GM08714 (cell line): ENCODE measurements around the gene BAZ2A.
"Not testable (repeated sequence)": the region's sequence is repeated elsewhere in the genome, so short reads cannot be mapped to it uniquely, and the experiment has no call there.

ENCODE experiments used
- H3K4me3 ChIP-seq: fragments of 200-500 bp; sonication (Bioruptor generic); 2 replicates; pipeline ENCODE4 v1.5.1; 2014; ENCODE audit warnings: mild to moderate bottlenecking, low read length, inconsistent platforms
- ZNF274 ChIP-seq: IDR thresholded peaks from 2 replicates; pipeline ENCODE4 v1.6.1; 2012; ENCODE audit warnings: mild to moderate bottlenecking, low read depth, low read length

The BAZ2A gene

DNA sequence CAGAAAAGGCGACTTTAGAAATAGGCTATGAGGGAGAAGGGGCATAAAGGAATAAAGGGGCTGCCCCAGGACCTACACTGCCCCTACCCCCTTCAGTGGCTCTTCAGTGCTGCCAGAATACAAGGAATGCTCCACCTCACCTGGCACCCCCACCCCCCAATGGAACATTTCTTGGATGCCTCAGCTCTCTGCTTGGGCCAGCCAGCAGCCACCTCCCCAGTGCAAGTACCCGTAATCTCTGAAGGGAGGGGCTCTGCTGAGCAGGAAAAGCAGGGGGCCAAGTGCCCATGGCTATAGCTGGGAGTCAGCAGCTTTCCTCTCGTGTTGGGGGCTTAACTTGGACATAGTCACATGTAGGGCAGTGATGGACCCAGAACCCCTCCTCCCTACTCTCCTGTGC, 33.3 kb downstream of the BAZ2A start:
- no peak for TF ChIP-seq ZNF274

GRCh38 chr12:56593909-56594621, 36.1 kb downstream of the BAZ2A start:
- H3K4me3 ChIP-seq = no peak overlapping the region
- no peak for TF ChIP-seq ZNF274

More for the DNA sequence above, 33.3 kb downstream of the BAZ2A start:
- no peak overlapping the region for H3K4me3 ChIP-seq

- H3K4me3 ChIP-seq = no peak overlapping the region
- no peak for TF ChIP-seq ZNF274
Observed at GRCh38 chr12:56591961-56592360, 38.2 kb downstream of the BAZ2A start.

DNA sequence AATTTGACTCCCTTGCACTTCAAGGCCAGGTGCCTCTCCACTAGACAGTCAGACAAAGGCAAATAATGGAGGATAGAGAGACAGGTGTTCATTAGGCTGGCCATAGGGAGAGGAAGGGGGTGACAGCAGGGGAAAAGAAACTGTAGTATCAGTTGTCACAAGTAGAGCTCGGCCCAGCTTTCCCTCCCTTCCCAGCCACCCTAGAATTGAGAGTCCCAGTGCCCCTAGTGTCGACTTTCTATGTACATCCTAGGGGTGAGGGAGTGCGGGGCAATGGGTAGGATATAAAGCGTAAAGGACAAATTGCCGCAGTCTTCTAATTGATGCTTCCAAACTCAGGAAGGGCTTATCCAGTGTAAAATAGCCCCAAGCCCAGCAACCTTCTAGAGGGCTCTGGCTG, 39.0 kb downstream of the BAZ2A start:
- H3K4me3 ChIP-seq = no peak overlapping the region
- no peak for TF ChIP-seq ZNF274

- no peak for TF ChIP-seq ZNF274
- H3K4me3 ChIP-seq = no peak overlapping the region
Observed at GRCh38 chr12:56590237-56590830, 39.8 kb downstream of the BAZ2A start.

DNA sequence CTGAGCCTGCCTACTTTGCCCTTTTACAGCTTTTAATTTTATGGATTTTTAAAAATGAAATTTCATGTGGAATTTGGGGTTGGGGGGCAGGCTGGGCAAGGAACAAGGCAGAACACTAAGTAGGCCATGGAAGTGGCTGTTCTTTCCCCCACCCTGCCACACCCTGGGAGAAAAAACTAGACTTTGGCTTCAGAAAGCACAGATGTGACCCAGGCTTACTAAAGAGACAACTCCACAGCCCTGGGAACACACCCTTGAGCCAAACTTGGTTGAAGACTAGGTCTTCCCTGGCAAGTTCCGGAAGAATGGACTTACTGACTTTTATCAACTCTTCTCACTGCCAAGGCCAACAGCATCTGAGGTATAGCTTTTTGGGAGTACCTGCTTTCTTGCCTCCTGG, 40.3 kb downstream of the BAZ2A start:
- H3K4me3 ChIP-seq = no peak overlapping the region
- TF ChIP-seq ZNF274 = no peak

- no peak for TF ChIP-seq ZNF274
- H3K4me3 ChIP-seq = no peak overlapping the region
Observed at GRCh38 chr12:56585098-56585497, 45.0 kb downstream of the BAZ2A start.

DNA sequence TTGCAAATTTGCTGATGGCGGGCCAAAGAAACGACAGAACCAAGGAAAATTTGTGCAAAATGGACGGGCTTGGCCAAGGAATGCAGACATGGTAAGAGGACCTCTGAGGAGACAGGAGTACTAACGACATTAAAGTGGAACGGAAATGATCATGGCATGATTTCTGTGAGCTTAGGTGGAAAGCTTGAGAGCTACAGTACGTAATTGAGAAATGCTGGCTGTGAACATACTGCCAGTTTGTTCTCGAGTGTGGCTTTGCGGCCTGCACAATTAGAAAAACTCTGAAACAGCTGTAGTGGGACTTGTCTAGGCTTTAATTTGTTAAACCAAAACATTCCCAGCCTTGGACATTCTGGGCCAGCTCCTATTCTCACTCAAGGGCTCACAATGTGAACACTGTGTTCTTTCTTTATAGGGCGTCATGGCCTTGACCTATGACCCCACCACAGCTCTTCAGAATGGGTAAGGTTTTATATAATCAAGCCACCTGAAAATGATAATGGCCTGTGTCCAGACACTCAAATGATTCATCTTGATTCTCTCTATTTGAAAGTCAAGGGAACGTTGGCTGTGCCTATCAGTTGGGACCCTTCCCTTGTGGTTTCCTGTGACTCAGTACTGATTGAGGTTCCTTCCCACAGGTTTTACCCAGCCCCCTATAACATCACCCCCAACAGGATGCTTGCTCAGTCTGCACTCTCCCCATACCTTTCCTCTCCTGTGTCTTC, 48.5 kb downstream of the BAZ2A start:
- no peak overlapping the region for H3K4me3 ChIP-seq
- no peak for TF ChIP-seq ZNF274

- H3K4me3 ChIP-seq = no peak overlapping the region
- no peak for TF ChIP-seq ZNF274
Observed at GRCh38 chr12:56578983-56579546, 51.1 kb downstream of the BAZ2A start.

DNA sequence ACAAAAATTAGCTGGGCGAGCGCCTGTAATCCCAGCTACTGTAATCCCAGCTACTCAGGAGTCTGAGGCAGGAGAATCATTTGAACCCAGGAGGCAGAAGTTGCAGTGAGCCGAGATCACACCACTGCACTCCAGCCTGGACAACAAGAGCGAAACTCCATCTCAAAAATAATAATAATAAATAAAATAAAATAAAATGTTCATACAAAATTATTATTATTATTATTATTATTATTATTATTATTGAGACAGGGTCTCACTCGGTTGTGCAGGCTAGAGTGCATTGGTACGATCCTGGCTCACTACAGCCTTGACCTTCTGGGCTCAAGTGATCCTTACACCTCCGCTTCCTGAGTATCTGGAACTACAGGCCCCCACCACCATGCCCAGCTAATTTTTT, 52.9 kb downstream of the BAZ2A start:
- not testable (repeated sequence) for H3K4me3 ChIP-seq

DNA sequence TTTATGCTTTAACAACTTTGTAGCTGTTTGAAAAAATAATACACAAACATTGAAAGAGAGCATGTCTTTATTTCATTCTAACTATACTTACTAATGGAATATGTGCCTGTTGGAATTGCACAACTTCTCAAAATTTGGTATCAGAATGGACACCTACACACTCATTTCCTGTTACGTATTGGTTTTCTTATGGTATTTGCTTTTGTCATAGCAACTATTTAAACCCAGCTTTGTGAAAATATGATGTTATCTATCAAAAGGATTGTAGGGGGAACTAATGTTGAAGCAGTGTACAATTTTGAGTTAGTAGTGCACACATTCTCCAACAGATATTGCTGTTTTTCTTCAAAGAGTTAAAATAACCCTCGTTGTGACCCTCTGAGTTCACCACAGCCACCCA, 55.9 kb downstream of the BAZ2A start:
- TF ChIP-seq ZNF274 = no peak
- no peak overlapping the region for H3K4me3 ChIP-seq

- no peak for TF ChIP-seq ZNF274
- H3K4me3 ChIP-seq = no peak overlapping the region
Observed at GRCh38 chr12:56572288-56572687, 57.8 kb downstream of the BAZ2A start.

DNA sequence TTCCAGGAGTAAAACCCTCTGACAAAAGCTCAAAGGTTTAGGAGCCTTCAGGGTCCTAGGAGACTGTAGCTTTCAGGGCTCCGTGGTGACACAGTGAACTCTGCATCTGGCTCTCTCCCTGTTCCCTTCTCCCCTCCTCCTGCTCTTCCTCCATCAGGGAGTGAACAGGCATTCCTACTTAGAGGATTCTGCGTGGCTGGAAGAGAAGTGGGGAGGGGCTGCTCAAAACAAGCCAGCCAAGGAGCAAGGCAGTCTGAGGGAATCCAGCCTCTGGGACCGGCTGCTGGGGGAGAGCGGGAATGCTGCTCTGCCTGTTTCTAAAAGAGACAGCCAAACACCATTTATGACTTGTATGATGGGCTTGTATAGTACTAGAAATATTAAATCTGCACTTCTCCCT, 59.0 kb downstream of the BAZ2A start:
- H3K4me3 ChIP-seq = no peak overlapping the region

GRCh38 chr12:56568146-56568545, 62.0 kb downstream of the BAZ2A start:
- TF ChIP-seq ZNF274 = no peak
- no peak overlapping the region for H3K4me3 ChIP-seq

More for the DNA sequence above, 59.0 kb downstream of the BAZ2A start:
- TF ChIP-seq ZNF274 = no peak
